HepG2 (cell line): ENCODE data around the gene HDAC5. TPM values are rescaled to one million over a fixed set of nuclear protein-coding genes. Genes with fewer than 3 reads are reported as not detected.

ENCODE experiments used
- AFF4 ChIP-seq: sonication (generic); formaldehyde crosslinking; IDR thresholded peaks from 2 replicates; pipeline ENCODE4 v1.4.0; 2020; ENCODE audit warnings: missing genetic modification reagents
- BHLHE40 ChIP-seq: IDR thresholded peaks from 2 replicates; pipeline ENCODE4 v1.6.1; 2011; ENCODE audit warnings: low read length, improper control_type of control experiment
- CAMTA2 ChIP-seq: sonication (generic); formaldehyde crosslinking; IDR thresholded peaks from 2 replicates; pipeline ENCODE4 v1.4.0; 2020; ENCODE audit warnings: mild to moderate bottlenecking, missing genetic modification reagents, borderline replicate concordance
- FIP1L1 ChIP-seq: fragments of 200-400 bp; formaldehyde crosslinking; IDR thresholded peaks from 2 replicates; pipeline ENCODE4 v1.6.1; 2018; ENCODE audit warnings: low read depth, mild to moderate bottlenecking, low read length, moderate library complexity, borderline replicate concordance; ENCODE audit not compliant: insufficient read depth
- PHF8 ChIP-seq: sonication (generic); formaldehyde crosslinking; IDR thresholded peaks from 2 replicates; pipeline ENCODE4 v1.5.0; 2020; ENCODE audit warnings: missing genetic modification reagents
- POGZ ChIP-seq: sonication (generic); formaldehyde crosslinking; IDR thresholded peaks from 2 replicates; pipeline ENCODE4 v1.4.0; 2020; ENCODE audit warnings: mild to moderate bottlenecking, missing genetic modification reagents
- PREB ChIP-seq: sonication (generic); formaldehyde crosslinking; IDR thresholded peaks from 2 replicates; pipeline ENCODE4 v1.4.0; 2020; ENCODE audit warnings: missing genetic modification reagents
- SALL2 ChIP-seq: sonication (generic); formaldehyde crosslinking; IDR thresholded peaks from 2 replicates; pipeline ENCODE4 v1.8.1; 2023; ENCODE audit warnings: mild to moderate bottlenecking, missing genetic modification reagents, inconsistent platforms
- TARDBP ChIP-seq: sonication (generic); formaldehyde crosslinking; IDR thresholded peaks from 2 replicates; pipeline ENCODE4 v1.8.0; 2022; ENCODE audit warnings: mild to moderate bottlenecking, missing genetic modification reagents
- TEAD3 ChIP-seq: optimal IDR thresholded peaks from 2 replicates; pipeline ENCODE3; 2016; ENCODE audit warnings: borderline replicate concordance
- TFDP2 ChIP-seq: sonication (generic); formaldehyde crosslinking; IDR thresholded peaks from 2 replicates; pipeline ENCODE4 v1.4.0; 2020; ENCODE audit warnings: missing genetic modification reagents
- XRCC5 ChIP-seq: fragments of 200-400 bp; formaldehyde crosslinking; optimal IDR thresholded peaks from 2 replicates; pipeline ENCODE3; 2017; ENCODE audit warnings: mild to moderate bottlenecking, low read length
- ZBTB43 ChIP-seq: sonication (generic); formaldehyde crosslinking; conservative IDR thresholded peaks from 2 replicates; pipeline ENCODE4 v1.4.0; 2020; ENCODE audit warnings: missing genetic modification reagents
- ZHX1 ChIP-seq: sonication (generic); formaldehyde crosslinking; IDR thresholded peaks from 2 replicates; pipeline ENCODE4 v1.8.1; 2022; ENCODE audit warnings: low read depth, mild to moderate bottlenecking, missing genetic modification reagents
- ZNF510 ChIP-seq: sonication (generic); formaldehyde crosslinking; IDR thresholded peaks from 2 replicates; pipeline ENCODE4 v1.4.0; 2020; ENCODE audit warnings: low read depth, mild to moderate bottlenecking, missing genetic modification reagents
- ZNF552 ChIP-seq: sonication (generic); formaldehyde crosslinking; IDR thresholded peaks from 2 replicates; pipeline ENCODE4 v1.9.0; 2022; ENCODE audit warnings: missing genetic modification reagents, mild to moderate bottlenecking, borderline replicate concordance
- ZNF777 ChIP-seq: sonication (generic); formaldehyde crosslinking; IDR thresholded peaks from 2 replicates; pipeline ENCODE4 v1.4.0; 2020; ENCODE audit warnings: missing genetic modification reagents
- ZSCAN31 ChIP-seq: sonication (generic); formaldehyde crosslinking; IDR thresholded peaks from 2 replicates; pipeline ENCODE4 v1.5.0; 2020; ENCODE audit warnings: low read depth, mild to moderate bottlenecking, missing genetic modification reagents
- polyA plus RNA-seq, 8 experiments: library from polyadenylated mRNA; depleted of rRNA in 3 of 8; stranded (reverse) in 7 of 8; unstranded in 1 of 8; fragments of >200 nt; fragmentation: Illumina TruSeq in 4 of 8; extraction: Trizol in 4 of 8; gene quantifications; 2 replicates each; pipeline versions ENCODE4 v1.2.1 to v1.2.3, GENCODE V29; 2011 to 2016; ENCODE audit warnings: low read depth in 4 of 8, missing spikeins in 1 of 8, mixed read lengths in 1 of 8; ENCODE audit not compliant: insufficient read depth in 1 of 8
- total RNA-seq, 5 experiments: library from RNA; depleted of rRNA; stranded (reverse); fragments of >200 nt; fragmentation: Illumina TruSeq; extraction: Trizol; gene quantifications; 2 replicates each; pipeline ENCODE4 v1.2.3, GENCODE V29; 2016; ENCODE audit warnings: low read depth in 1 of 5

HDAC5 gene
- total and polyA plus RNA-seq, 2 of the 13 experiments (the other 11 are each of a cell fraction or from before 2014, with no cell fraction given), result 46.4 to 85.4 TPM

GRCh38 chr17:44066204-44066930 lies 57.1 kb downstream of the HDAC5 start, which contains the start of gene LSM12 (continued):
- no peak; the same call in 1 of the 2 replicates for TF ChIP-seq ZHX1 (CRISPR knock-in tag)
- TF ChIP-seq ZNF552 (CRISPR knock-in tag), result no peak
- TF ChIP-seq SALL2 (CRISPR knock-in tag), result peak; percentile 67; the same call in 1 of the 2 replicates
- TF ChIP-seq CAMTA2 (CRISPR knock-in tag), result no peak
- no peak for TF ChIP-seq ZNF777 (CRISPR knock-in tag)
- TF ChIP-seq TEAD3 (CRISPR knock-in tag), result no peak
- peak; percentile 53; the same call in 1 of the 2 replicates for TF ChIP-seq ZBTB43 (CRISPR knock-in tag)
- TF ChIP-seq TFDP2, result 0 out of 2 replicates have a peak, but pooled peaks have one; percentile 30
- no peak for TF ChIP-seq ZNF510 (CRISPR knock-in tag)
- peak; percentile 65; the same call in 1 of the 2 replicates for TF ChIP-seq TARDBP (CRISPR knock-in tag)
- TF ChIP-seq POGZ, result 0 out of 2 replicates have a peak, but pooled peaks have one; percentile 11
- TF ChIP-seq XRCC5, result peak; percentile 77
- peak; percentile 42 for TF ChIP-seq ZSCAN31 (CRISPR knock-in tag)
- peak; percentile 61 for TF ChIP-seq PHF8 (CRISPR knock-in tag)
- no peak for TF ChIP-seq AFF4 (CRISPR knock-in tag)
- no peak for TF ChIP-seq PREB
- no peak for TF ChIP-seq FIP1L1
- TF ChIP-seq BHLHE40, result peak; percentile 22; the same call in 1 of the 2 replicates
